GM12865 (cell line): Measurements from ENCODE around the gene NF2.
A peak's percentile ranks its signal among the peaks of the same experiment; 100 is the strongest.
"Not testable (repeated sequence)": the region's sequence is repeated elsewhere in the genome, so short reads cannot be mapped to it uniquely, and the experiment has no call there.

Experiments
- DNase-seq: peaks from one replicate; pipeline ENCODE4 v3.0.0; 2010; ENCODE audit warnings: low read depth
- H3K4me3 ChIP-seq: 2 replicates; pipeline ENCODE4 v1.5.1; 2011; ENCODE audit warnings: mild to moderate bottlenecking, low read depth, low read length, control low read depth
- CTCF ChIP-seq: IDR thresholded peaks from 2 replicates; pipeline ENCODE4 v1.5.1; 2011; ENCODE audit warnings: low read length, control low read depth, low read depth, inconsistent platforms; ENCODE audit not compliant: insufficient read depth; ENCODE audit errors: missing control alignments

Gene NF2

DNA sequence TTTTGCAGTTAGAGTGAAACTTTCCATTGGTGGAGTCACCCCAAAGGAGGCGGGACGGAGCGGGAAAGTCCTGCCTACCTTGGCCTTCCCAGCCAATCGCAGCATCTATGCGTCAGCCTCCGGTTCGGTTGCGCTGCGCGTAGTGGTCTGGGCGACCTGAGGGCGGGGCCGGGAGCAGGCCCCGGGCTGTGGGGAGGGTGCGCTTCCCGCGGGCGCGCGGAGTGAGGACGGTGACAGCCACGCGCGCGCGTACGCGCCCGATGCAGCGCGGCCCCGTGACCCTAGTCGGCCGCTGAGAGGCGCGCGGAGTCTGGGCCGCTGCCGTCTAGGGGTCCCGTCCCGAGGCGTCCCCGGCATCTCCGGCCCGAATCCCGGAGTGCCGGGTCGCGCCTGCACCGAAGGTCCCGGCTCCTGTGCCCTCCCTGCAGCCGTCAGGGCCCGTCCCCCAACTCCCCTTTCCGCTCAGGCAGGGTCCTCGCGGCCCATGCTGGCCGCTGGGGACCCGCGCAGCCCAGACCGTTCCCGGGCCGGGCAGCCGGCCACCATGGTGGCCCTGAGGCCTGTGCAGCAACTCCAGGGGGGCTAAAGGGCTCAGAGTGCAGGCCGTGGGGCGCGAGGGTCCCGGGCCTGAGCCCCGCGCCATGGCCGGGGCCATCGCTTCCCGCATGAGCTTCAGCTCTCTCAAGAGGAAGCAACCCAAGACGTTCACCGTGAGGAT is at the start of gene NF2:
TSS of gene NF2 (plus strand) at position 276 of the 718 bp plus-strand sequence. CDS start at position 642, 366 bp downstream.
- peak; percentile 12 for TF ChIP-seq CTCF
- DNase-seq, result peak; percentile 100
- peak within 1 kb of the TSS; percentile 92 for H3K4me3 ChIP-seq

DNA sequence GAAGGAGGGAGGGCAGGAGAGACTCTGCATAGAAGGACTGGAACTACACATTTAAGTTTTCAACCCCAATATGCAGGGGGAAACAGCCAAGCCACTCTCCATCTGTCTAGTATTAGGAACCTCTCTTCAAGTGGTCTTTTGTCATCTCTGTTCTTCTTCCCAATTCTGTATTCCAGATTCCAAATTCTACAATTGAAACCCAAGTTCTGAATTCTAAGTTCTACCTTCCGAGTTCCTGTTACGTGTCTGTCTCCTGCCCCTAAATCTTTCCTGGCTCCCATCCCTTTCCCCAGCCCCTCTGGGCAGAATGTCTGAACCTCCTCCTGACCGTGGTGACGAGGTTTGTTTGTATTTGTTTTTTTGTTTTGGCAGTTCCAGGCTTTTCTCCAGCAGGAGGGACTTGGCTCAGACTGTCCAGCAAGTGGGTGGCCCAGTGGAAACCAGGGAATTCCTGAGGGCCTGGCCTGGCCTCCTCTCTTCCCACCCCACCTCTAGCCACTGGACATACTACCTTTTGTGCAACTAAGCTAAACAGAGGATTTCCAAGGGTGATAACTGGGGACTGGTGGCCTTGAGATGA is 48.3 kb upstream of the NF2 start:
- H3K4me3 ChIP-seq, result no peak overlapping the region
- no peak for DNase-seq
- TF ChIP-seq CTCF, result no peak

- DNase-seq, result no peak
- TF ChIP-seq CTCF, result no peak
- H3K4me3 ChIP-seq, result no peak overlapping the region
Observed at GRCh38 chr22:29559030-29559429, 44.4 kb upstream of the NF2 start.

DNA sequence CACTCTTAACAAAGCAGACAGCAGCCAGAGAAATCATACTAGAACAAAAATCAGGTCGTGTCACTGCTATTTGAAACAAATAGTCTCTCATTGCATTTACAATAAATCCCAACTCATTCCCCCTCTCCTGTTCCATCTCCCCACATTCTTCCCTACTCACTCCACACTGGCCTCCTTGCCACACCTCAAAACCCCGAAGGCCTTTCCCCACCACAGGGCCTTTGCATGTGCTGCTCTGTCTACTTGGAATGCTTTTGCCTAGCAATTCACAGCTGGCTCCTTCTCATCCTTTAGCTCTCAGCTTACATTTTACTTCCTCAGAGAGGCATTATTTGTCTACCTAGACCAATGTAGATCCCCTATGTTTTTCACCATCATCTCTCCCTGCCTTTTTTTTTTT is 43.6 kb upstream of the NF2 start:
- DNase-seq, result no peak
- no peak for TF ChIP-seq CTCF
- no peak overlapping the region for H3K4me3 ChIP-seq

- no peak for TF ChIP-seq CTCF
- no peak for DNase-seq
- no peak overlapping the region for H3K4me3 ChIP-seq
Observed at GRCh38 chr22:29563652-29564460, 39.6 kb upstream of the NF2 start.

DNA sequence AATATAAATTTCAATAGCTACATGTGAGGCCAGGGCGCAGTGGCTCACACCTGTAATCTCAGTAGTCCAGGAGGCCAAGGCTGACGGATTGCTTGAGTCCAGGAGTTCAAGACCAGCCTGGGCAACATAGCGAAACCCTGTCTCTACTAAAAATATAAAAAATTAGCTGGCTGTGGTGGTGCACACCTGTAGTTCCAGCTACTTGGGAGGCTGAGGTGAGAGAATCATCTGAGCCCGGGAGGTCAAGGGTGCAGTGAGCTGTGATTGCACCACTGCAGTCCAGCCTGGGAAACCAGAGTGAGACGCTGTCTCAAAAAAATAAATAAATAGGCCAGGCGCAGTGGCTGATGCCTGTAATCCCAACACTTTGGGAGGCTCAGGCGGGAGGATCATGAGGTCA is 36.9 kb upstream of the NF2 start:
- H3K4me3 ChIP-seq, DNase-seq: not testable (repeated sequence)

GRCh38 chr22:29567338-29567737 is 36.1 kb upstream of the NF2 start:
- no peak for DNase-seq
- TF ChIP-seq CTCF, result no peak
- no peak overlapping the region for H3K4me3 ChIP-seq
